NCI-H2227 (cell line): ENCODE measurements around the gene SDCBP2.

ENCODE experiments used
- DNase-seq: peaks from one replicate; lab custom pipeline; 2025; ENCODE audit not compliant: unreplicated experiment; lab: John Stamatoyannopoulos, UW

The SDCBP2 gene

GRCh38 chr20:1298166-1298565 is 30.8 kb downstream of the SDCBP2 start:
- DNase-seq = no peak

GRCh38 chr20:1297486-1297885 is 31.5 kb downstream of the SDCBP2 start:
- DNase-seq = no peak

- DNase-seq = no peak
These were observed 32.0 kb downstream of the SDCBP2 start for GRCh38 chr20:1296922-1297321.

- DNase-seq = no peak
These were observed 32.8 kb downstream of the SDCBP2 start for GRCh38 chr20:1296117-1296610.

DNA sequence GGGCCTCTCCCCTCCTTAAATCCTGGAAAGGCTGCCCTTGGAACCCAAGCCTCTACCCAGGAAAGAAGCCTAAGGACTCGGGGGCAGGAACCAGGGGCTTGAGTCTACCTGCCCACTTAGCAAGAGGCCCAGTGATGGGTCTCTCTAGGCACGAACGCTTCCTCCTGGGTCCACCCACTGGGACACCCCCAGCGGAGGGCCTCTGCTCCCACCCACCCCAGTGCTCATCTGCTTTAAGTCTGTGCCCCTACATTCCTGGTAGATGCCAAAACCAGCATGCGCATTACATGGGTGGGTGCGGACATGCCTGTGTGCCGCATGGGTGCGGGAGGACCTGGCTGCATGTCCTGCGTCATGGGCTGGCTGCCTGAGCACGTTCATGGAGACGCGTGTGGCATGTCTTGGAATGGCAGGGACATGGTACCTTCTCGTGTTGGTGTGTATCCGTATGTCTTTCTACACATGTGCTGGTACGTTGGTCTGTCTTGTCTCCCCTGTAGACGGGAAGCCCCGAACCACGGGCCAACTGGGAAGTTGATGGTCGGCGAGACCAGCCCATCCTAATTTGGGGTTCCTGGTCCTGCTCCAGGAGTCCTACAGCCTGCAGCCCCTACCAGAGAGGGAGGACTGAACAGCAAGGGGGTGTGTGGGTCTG is 33.5 kb downstream of the SDCBP2 start:
- no peak for DNase-seq

DNA sequence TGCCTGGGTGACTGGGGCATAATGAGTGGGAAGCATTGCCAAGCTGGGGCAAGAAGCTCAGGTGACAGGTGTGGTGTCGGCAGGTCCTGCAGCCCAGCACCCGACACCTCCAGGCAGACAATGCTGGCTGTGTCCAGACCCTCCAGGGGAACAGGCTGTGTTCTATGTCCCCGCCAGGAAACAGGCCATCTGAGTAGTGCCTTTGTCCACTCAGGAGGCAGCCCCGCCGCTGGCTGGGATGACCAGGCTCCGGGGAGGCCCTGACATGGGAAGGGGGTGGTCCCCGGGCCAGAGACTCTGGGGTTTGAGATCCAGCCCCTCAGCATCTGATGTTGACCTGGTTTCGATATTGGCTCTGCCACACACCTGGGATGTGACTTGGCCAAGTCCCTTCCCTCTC is 34.4 kb downstream of the SDCBP2 start:
- DNase-seq = no peak

GRCh38 chr20:1293641-1294379 is 35.1 kb downstream of the SDCBP2 start:
- DNase-seq = no peak

- DNase-seq = no peak
These were observed 36.3 kb downstream of the SDCBP2 start for GRCh38 chr20:1292620-1293019.

GRCh38 chr20:1291191-1291741 is 37.7 kb downstream of the SDCBP2 start:
- DNase-seq = no peak

GRCh38 chr20:1287787-1288569 is 41.0 kb downstream of the SDCBP2 start:
- DNase-seq = no peak

DNA sequence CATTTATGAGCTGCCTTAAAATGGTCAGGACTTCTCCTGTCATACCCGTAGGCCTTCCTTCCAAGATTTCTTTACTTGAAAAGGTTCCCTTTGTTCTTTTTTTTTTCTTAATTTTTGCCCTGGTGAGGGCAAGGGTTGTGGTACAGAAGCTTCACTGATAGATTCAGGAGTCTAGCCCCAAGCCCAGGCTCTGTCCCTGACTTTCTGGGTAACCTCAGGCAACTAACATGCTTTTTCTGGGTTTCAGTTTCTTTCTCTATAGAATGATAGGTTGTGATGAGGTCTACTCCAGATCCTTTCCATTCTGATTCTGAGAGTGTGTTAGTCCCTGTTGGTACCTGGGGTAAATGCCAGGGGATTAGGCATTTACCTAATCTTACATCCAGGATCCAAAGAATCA is 41.6 kb downstream of the SDCBP2 start:
- no peak for DNase-seq

DNA sequence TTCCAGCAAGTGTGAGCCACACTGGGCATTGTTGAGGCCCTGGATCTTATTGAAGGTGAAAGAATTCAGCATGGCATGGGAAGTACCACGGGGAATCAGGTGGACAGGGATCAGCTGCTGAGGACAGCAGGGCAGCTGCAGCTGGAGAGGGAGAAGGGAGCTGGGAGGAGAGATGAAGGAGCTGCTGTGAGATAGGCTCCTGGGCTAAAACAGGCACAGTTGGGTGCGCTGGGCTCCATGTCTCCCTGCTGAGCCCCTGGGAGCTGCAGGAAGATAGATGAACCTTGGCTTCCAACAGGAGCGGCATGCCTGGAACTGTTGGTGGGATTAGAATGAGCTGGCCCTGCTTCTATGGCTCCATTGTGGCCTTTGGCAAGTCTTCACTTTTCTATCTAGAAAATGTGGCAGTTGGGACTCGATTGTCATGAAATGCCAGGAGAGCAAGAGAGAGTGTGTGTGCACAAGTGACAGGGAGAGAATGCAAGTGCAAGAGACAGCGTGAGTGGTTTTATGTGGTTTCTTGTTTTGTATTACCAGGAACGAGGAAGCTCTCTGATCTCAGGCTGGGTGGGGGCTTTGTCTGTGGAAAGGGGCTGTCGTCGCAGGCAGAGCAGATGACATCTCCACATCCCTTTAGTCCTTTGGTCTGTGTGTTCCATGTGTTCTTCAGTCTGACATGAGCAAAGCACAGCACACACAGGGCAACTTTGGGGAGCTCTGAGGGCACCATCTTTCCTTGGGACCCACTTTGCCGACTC is 42.5 kb downstream of the SDCBP2 start:
- DNase-seq = no peak

- DNase-seq = peak; percentile 63
These were observed 45.1 kb downstream of the SDCBP2 start for GRCh38 chr20:1283522-1284510.

DNA sequence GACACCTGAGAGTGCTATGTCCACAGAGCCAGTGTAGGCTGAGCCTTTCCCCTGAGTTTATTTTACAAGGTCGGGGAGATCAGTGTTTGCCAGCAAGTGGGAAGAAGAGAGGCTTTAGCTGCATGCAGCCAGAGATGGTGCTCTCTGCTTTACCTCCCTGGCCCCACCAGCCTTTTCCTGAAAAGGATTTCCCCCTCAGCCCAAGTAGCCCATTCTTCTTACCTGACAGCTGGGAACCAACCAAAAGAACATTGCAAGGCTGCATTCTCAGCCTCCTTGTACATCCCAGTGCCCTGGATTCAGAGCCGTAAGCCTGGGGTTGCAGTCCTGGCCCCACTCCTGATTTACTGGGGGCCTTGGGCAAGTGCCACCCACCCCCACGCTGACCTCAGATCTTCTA is 46.0 kb downstream of the SDCBP2 start:
- no peak for DNase-seq

DNA sequence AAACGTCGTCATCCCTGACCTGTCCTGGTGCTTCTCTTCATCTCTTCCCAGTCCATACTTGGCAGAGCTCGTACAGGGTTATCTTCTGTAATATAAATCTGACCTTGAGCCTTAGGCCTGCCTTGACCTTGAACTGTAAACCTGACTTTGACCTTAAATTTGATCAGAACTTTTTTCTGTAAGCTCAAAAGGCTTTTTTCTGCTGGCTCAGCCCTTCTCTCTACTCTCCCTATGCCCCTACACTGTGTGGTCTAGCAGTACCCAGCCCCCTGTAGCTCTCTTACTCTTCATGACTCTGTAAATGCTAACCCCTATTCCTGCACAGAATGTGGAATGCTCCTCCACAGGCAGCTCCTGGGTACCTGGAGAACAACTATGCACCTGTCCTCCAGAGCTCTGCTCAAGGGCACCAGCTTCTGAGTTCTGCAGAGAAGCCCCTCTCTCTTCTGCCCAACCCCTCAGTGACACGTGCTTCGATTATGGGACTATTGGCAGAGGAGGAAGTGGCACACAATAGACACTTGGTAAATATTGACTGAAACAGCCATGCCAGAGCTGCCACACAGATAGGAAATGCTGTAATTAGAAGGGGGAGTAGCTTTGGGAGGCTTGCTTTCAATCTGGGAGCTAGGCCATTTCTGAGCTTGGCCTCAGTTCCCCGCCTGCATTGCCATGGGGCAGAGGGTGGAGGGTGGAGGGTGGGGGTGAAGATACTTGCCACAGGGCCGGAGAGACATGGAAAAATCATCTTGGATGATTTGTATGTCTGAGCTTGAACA is 47.5 kb downstream of the SDCBP2 start:
- no peak for DNase-seq

- no peak for DNase-seq
These were observed 48.5 kb downstream of the SDCBP2 start for GRCh38 chr20:1280195-1281102.

- DNase-seq = no peak
These were observed 49.9 kb downstream of the SDCBP2 start for GRCh38 chr20:1278993-1279392.
